SU-DHL-6 (cell line): ENCODE results near the gene EMX1.

Experiments
- H2AFZ ChIP-seq: fragments of 200-600 bp; sonication (generic); 2 replicates; pipeline ENCODE4 v1.6.1; 2014; ENCODE audit warnings: low read depth, mild to moderate bottlenecking, moderate library complexity, mixed read lengths, antibody characterized with exemption, low read length; ENCODE audit not compliant: severe bottlenecking
- H3F3A ChIP-seq: fragments of 200-600 bp; shearing (Covaris generic); 2 replicates; pipeline ENCODE4 v1.6.0; 2016; ENCODE audit warnings: antibody characterized with exemption, mild to moderate bottlenecking; ENCODE audit not compliant: insufficient read depth
- H3K27ac ChIP-seq: fragments of 200-600 bp; sonication (generic); 2 replicates; pipeline ENCODE4 v1.5.1; 2016; ENCODE audit warnings: low read depth, mild to moderate bottlenecking, low read length, moderate library complexity, mixed read lengths
- H3K27me3 ChIP-seq: fragments of 200-600 bp; sonication (generic), shearing (Covaris generic); 2 replicates; pipeline ENCODE4 v1.6.0; 2014; ENCODE audit warnings: mild to moderate bottlenecking, low read length
- H3K36me3 ChIP-seq: fragments of 200-600 bp; sonication (generic); 2 replicates; pipeline ENCODE4 v1.6.1; 2014; ENCODE audit warnings: mild to moderate bottlenecking, low read length, mixed read lengths
- H3K4me2 ChIP-seq: fragments of 300-600, 200-600 bp; shearing (Covaris generic), sonication (generic); 2 replicates; pipeline ENCODE4 v1.6.0; 2014; ENCODE audit warnings: low read length, low read depth, mild to moderate bottlenecking; ENCODE audit not compliant: poor library complexity, severe bottlenecking
- H3K4me3 ChIP-seq: fragments of 200-600 bp; sonication (generic); 2 replicates; pipeline ENCODE4 v1.5.1; 2014; ENCODE audit warnings: antibody characterized with exemption, low read length, mild to moderate bottlenecking, mixed read lengths; ENCODE audit not compliant: insufficient read depth, poor library complexity, severe bottlenecking
- H3K79me2 ChIP-seq: fragments of 200-600 bp; sonication (generic); 2 replicates; pipeline ENCODE4 v1.6.1; 2014; ENCODE audit warnings: mild to moderate bottlenecking, low read length, moderate library complexity; ENCODE audit not compliant: insufficient read depth
- H3K9ac ChIP-seq: fragments of 200-600 bp; sonication (generic); 2 replicates; pipeline ENCODE4 v1.7.0; 2014; ENCODE audit warnings: mild to moderate bottlenecking, low read length
- H3K9me2 ChIP-seq: fragments of 200-600 bp; sonication (generic); replicated peaks from 2 replicates; pipeline ENCODE4 v1.6.1; 2014; ENCODE audit warnings: low read length; ENCODE audit not compliant: insufficient read depth
- H3K9me3 ChIP-seq: fragments of 200-600 bp; sonication (generic); 2 replicates; pipeline ENCODE4 v1.6.1; 2014; ENCODE audit warnings: low read length, mixed read lengths; ENCODE audit not compliant: insufficient read depth
- H4K20me1 ChIP-seq: fragments of 200-600 bp; sonication (generic); 2 replicates; pipeline ENCODE4 v1.6.1; 2014; ENCODE audit warnings: low read depth, mild to moderate bottlenecking, antibody characterized with exemption, low read length, moderate library complexity, mixed read lengths
- EZH2phosphoT487 ChIP-seq: fragments of 200-600 bp; sonication (generic), shearing (Covaris generic); conservative IDR thresholded peaks from 2 replicates; pipeline ENCODE4 v1.6.1; 2018; ENCODE audit warnings: mild to moderate bottlenecking, antibody characterized with exemption, low read length, moderate library complexity, mixed read lengths
- TF ChIP-seq, protein P1 (sequence below): fragments of 200-600 bp; sonication (generic); IDR thresholded peaks from one replicate; pipeline ENCODE4 v1.5.1; 2017; ENCODE audit warnings: antibody characterized with exemption, mild to moderate bottlenecking, low read length, moderate library complexity; ENCODE audit not compliant: insufficient read depth, poor library complexity, severe bottlenecking

Gene EMX1

DNA sequence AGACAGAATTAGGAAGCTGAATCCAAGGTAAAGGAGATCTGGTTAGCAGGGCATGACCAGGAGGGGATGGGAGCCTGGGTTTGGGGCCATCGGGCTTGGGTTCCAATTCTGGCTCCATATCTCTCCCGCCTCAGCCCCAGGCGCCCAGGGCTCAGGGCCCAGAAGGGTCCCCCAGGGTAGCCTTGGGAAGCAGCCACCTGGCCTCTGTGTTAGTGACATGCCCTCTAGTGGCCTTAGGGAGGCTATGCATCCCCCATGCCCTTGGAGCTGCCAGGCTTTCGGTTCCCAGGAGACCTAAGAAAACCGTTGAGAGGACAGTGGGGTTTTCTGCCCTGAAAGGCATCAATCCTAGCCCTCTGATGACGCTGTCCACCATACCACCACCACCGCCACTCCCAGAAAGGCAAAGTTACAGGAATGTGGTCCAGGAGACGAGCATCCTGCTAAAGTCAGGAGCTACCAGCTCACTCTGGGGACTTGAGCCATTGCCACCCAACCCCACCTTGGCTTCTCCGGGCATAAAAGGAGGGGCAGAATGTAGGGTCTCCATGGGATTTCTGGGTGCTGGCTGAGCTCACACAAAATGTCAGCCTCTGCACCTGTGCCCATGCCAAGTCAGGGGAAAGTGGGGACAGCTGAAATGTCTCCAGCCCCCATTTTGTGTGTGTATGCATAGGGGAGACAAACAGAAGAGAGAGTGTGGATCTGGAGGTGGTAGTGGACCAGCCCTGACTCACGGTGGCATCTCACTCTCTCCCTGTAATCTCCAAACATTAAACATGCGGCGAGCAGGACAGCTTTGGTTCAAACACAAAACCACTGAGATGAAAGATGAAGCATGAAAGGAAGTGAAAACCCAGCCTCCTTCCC, 56.5 kb downstream of the EMX1 start:
- Histone ChIP-seq H3K27me3 (no peaks in the 10 kb centered on the region), H4K20me1 (no peaks in the 10 kb centered on the region), H3K9me2 (no peaks in the 10 kb centered on the region), H3K9ac (no peak overlapping the region), H3K9me3 (no peaks in the 10 kb centered on the region), H3F3A (no peaks in the 10 kb centered on the region), H3K36me3 (no peaks in the 10 kb centered on the region), H3K4me2 (no peak overlapping the region), H2AFZ (no peak overlapping the region), H3K4me3 (no peak overlapping the region), H3K79me2 (no peaks in the 10 kb centered on the region), H3K27ac (no peak overlapping the region)
- TF ChIP-seq, protein P1, sequence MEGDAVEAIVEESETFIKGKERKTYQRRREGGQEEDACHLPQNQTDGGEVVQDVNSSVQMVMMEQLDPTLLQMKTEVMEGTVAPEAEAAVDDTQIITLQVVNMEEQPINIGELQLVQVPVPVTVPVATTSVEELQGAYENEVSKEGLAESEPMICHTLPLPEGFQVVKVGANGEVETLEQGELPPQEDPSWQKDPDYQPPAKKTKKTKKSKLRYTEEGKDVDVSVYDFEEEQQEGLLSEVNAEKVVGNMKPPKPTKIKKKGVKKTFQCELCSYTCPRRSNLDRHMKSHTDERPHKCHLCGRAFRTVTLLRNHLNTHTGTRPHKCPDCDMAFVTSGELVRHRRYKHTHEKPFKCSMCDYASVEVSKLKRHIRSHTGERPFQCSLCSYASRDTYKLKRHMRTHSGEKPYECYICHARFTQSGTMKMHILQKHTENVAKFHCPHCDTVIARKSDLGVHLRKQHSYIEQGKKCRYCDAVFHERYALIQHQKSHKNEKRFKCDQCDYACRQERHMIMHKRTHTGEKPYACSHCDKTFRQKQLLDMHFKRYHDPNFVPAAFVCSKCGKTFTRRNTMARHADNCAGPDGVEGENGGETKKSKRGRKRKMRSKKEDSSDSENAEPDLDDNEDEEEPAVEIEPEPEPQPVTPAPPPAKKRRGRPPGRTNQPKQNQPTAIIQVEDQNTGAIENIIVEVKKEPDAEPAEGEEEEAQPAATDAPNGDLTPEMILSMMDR: peak; percentile 81
- TF ChIP-seq EZH2phosphoT487: no peak

DNA sequence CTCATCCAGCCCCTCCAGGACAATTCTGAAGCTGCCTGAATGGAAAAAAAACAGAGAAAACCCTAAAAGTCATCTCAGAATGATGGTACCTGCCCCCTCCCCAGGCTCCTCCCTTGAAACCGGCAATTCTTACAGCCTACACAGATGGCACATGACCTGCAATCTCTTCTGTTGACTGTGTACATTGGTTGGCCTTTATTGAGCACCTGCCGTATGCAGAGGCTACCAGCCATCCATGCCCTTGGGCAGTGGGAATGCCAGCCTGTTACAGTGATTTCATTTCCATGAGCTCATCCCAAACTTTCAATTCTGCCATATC, 57.1 kb downstream of the EMX1 start:
- H3K27ac ChIP-seq: no peak overlapping the region
- H3K4me2 ChIP-seq: no peak overlapping the region
- H3K9ac ChIP-seq: no peak overlapping the region
- no peaks in the 10 kb centered on the region for H3F3A ChIP-seq
- no peak for TF ChIP-seq EZH2phosphoT487
- TF ChIP-seq, protein P1: no peak
- no peaks in the 10 kb centered on the region for H3K9me2 ChIP-seq
- H4K20me1 ChIP-seq: no peaks in the 10 kb centered on the region
- H3K27me3 ChIP-seq: no peaks in the 10 kb centered on the region
- H3K79me2 ChIP-seq: no peaks in the 10 kb centered on the region
- H2AFZ ChIP-seq: no peak overlapping the region
- no peaks in the 10 kb centered on the region for H3K9me3 ChIP-seq
- H3K4me3 ChIP-seq: no peak overlapping the region
- no peaks in the 10 kb centered on the region for H3K36me3 ChIP-seq

DNA sequence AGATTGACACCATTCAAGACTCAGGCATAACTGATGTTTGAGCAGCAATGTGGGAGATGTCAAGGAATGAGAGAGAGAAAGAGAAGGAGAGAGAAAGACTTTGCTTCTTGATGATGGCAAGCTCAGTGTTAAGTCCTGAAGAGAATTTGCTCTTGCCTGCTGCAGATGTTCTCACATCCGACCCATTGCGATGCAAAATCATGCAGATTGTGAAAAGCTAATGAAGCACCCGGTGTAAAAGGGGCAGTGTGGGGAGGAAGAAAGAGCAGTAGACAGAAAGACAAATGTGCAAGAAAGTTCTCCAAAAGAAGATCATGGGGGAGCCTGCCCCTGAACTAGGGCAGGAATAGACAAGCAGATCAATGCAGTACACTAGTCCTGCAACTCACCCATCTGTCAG, 57.7 kb downstream of the EMX1 start:
- no peaks in the 10 kb centered on the region for H4K20me1 ChIP-seq
- no peak overlapping the region for H3K4me3 ChIP-seq
- H3K9ac ChIP-seq: no peak overlapping the region
- H3K36me3 ChIP-seq: no peaks in the 10 kb centered on the region
- no peaks in the 10 kb centered on the region for H3K27me3 ChIP-seq
- TF ChIP-seq EZH2phosphoT487: no peak
- TF ChIP-seq, protein P1: no peak
- H3K9me2 ChIP-seq: no peaks in the 10 kb centered on the region
- H3F3A ChIP-seq: no peaks in the 10 kb centered on the region
- no peak overlapping the region for H3K4me2 ChIP-seq
- no peak overlapping the region for H3K27ac ChIP-seq
- no peaks in the 10 kb centered on the region for H3K9me3 ChIP-seq
- no peaks in the 10 kb centered on the region for H3K79me2 ChIP-seq
- no peak overlapping the region for H2AFZ ChIP-seq
